Measurements from ENCODE around the gene OXSR1. TPM values are rescaled to one million over a fixed set of nuclear protein-coding genes. Genes with fewer than 3 reads are reported as not detected.
"Not testable (repeated sequence)": the region's sequence is repeated elsewhere in the genome, so short reads cannot be mapped to it uniquely, and the experiment has no call there.

Gene OXSR1
- total RNA-seq, 2 donors from 2014 or later = 46.8 to 58.3 TPM

DNA sequence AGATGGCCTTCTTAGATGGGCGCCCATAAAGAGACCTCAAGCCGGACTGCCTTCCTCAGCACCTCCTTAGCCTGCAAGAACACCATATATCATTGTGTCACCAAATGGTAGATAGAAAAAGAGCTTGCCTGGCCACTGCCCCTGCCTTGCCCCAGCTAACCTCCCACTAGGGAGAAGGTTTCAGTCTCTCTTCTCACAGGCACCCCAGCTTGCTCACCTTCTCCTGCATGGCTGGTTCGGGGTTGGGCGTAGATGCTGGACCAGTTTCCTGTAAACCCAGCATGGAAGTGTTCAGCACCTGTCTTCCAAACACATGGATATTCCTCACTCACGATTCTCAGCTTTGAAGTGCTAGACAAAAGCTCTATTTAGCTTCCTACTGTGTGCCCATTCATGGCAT lies 113.5 kb downstream of the OXSR1 start:
- Mint-ChIP-seq H3K9me3 (no peaks in the 10 kb centered on the region), H3K36me3 (peaks cover 0 to 4% of the 10 kb centered on the region in 2 donors), H3K27ac (peak overlapping the region in 1 of 2 donors; percentile 62)
- DNase-seq (ENCODE audit: low spot score in 2 of 2) (no peak), ATAC-seq (no peak)

DNA sequence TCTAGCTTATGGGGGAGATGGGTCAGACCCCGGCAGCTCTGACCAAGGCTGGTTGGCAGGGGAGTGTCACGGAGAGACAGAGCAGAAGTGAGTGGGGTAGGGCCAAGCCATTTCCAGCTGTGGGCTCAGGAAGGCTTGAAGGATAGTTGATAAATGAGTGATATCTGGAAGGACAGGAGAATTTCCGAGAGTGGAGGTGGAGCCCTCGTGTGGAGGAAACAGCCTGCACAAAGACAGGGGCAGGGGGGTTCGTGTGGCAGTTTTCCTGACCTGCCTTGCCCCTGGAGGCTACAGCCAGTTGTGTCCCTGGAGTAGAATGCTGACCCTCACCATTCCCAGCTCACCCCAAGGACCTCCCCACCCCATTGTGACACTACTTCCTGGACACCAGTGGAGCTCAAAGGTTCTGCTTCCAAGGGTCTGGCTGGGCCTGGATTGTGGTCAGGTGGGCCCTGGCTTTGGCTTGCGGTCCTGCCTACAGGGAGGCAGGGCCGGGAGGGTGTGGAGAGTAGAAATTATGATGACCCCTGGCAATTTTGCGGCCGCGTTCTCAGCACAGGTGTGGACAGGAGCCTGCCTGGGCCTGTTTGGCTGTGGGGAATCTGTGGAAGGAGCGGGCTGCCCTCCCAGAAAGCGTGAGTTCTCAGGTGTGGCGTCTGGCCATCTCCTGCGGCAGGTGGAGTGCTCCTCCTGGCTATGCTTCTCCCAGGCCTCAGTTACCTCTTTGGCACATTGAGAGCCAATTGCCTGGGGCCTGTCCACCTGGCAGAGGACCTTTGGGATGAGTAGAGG lies 116.8 kb downstream of the OXSR1 start, which contains the start of gene SLC22A14:
Gene SLC22A14, plus strand, starts transcription at position 400 of the 792 bp plus-strand sequence. CDS start 23,733 bp downstream, outside the sequence.
- ATAC-seq = no peak
- no peak for DNase-seq (ENCODE audit: low spot score in 2 of 2)
- no peaks in the 10 kb centered on the region for H3K36me3 Mint-ChIP-seq
- H3K27ac Mint-ChIP-seq = peak within 1 kb of the TSS in 1 of 2 donors; percentile 84
- H3K9me3 Mint-ChIP-seq = no peaks in the 10 kb centered on the region

DNA sequence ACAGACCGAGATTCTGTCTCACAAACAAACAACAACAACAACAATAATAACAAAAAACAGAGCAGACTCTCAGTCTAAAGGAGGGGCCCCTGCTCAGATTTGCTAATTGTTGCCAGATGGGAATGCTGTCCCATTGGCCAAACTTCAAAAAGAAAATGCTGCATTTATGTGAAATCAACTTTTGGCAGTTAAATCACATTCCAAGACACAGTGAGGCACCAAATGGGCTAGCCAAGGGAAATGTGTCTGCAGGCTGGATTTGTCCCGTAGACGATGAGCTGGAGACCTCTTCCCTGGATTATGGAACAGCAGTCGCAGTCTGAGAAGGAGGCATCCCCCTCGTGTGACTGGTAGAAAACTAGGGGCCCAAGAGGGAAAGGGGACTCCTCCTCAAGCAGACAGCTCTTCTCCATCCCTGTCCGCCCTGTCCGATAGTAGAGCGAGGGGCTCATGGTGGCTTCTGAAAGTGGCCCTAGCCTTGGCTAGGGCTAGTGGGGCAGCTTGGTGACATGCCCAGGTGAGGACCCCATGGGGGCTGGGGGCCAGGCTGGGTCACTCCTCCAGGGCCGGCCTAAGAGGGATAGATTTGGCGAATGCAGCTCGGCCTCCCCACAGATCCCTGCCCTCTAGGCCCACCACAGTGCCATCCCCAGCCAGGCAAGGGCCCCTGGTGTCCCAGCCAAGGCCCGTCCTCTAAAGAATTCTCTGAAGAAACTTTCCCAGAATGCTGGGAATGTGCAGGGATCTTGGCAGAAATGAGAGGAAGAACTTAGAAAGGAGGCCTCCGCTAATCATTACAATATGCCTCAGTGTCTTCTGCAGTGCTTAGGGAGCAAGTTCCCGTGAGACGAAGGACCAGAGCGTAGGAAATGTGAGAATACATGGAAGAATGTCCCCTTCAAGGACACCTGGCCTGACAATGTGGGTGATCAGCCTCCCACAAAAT lies 118.7 kb downstream of the OXSR1 start:
- H3K9me3 Mint-ChIP-seq = no peaks in the 10 kb centered on the region
- DNase-seq (ENCODE audit: low spot score in 2 of 2) (no peak), ATAC-seq (no peak)
- no peaks in the 10 kb centered on the region for H3K36me3 Mint-ChIP-seq
- no peak overlapping the region for H3K27ac Mint-ChIP-seq

DNA sequence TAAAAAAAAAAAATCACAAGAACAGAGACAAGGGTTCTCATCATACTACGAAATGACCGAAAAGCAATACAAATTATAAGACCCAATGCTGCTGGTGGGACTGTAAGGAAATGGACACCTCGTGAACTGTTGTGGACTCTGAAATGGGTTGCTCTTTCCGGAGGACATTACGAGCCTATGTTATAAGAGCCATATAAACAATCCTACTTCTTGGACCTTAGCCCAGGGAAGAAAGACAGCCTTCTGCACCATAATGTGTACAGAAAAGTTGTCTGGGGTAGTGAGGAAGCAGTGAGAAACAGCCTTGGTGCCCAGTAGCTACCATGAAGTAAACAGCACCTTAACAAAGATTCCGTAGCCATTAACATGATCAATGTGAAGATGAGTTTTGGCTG lies 119.4 kb downstream of the OXSR1 start:
- ATAC-seq = no peak
- Mint-ChIP-seq H3K27ac (no peak overlapping the region), H3K36me3 (no peaks in the 10 kb centered on the region), H3K9me3 (no peaks in the 10 kb centered on the region)
- DNase-seq (ENCODE audit: low spot score in 2 of 2) = no peak

DNA sequence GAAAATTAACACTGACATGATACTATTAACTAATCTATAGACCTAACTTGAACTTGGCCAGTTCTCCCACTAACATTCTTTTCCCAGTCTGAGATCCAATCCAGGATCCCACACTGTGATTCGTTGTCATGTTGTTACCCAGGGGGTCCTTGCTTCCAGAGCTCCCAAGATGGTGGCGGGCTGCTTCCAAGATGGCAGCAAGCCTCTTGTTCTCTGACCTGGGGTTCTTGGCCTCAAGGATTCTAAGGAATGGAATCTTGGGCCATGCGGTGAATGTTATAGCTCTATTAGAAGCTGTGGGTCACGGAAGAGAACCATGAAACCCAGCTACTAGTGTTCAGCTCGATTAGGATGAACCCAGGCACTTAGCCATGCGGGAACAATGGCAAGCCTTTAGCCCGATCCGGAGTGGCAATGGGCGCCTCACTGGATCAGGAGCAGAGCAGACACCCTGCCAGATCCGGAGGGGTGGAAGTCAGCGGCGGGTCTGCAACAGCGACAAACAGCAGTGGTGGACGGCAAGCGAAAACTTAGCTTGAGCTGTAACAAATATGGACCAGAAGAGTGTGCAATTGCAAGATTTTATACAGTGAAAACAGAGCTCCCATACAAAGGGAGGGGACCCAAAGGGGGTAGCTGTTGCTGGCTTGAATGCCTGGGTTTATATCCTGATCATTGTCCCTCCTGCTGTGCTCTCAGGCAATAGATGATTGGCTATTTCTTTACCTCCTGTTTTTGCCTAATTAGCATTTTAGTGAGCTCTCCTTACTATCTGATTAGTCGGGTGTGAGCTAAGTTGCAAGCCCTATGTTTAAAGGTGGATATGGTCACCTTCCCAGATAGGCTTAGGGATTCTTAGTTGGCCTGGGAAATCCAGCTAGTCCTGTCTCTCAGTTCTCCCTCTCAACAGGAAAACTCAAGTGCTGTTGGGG lies 124.2 kb downstream of the OXSR1 start:
- DNase-seq (ENCODE audit: low spot score in 2 of 2); ATAC-seq; H3K36me3 Mint-ChIP-seq; H3K9me3 Mint-ChIP-seq: not testable (repeated sequence)
- peak overlapping the region in 1 of 2 donors; percentile 19 for H3K27ac Mint-ChIP-seq

DNA sequence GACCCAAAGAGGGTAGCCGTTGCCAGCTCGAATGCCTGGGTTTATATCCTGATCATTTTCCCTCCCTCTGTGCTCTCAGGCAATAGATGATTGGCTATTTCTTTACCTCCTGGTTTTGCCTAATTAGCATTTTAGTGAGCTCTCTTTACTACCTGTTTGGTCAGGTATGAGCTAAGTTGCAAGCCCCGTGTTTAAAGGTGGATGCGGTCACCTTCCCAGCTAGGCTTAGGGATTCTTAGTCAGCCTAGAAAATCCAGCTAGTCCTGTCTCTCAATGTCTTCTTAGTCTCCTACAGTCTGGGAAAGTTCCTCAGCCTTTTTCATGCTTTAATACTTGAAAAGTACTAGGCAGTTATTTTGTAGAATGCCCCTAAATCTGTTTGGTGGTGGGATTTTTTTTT lies 131.7 kb downstream of the OXSR1 start:
- not testable (repeated sequence) for H3K36me3 Mint-ChIP-seq; ATAC-seq; DNase-seq (ENCODE audit: low spot score in 2 of 2); H3K27ac Mint-ChIP-seq; H3K9me3 Mint-ChIP-seq

DNA sequence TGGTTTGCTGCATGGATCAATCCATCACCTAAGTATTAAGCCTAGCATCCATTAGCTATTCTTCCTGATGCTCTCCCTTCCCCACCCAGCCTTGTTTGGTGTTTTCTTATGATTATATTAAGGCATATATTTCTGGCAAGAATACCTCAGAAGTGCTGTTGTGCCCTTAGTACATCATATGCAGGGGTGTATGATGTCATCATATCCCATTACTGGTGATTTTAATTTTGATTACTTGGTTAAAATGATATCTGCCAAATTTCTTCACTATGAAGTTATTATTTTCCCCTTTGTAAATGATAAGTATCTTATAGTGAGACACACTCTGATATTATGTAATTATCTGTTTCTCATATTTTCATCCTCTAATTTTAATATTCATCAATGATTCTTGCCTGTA lies 132.2 kb downstream of the OXSR1 start:
- DNase-seq (ENCODE audit: low spot score in 2 of 2) (no peak), ATAC-seq (no peak)
- no peaks in the 10 kb centered on the region for H3K9me3 Mint-ChIP-seq
- no peak overlapping the region for H3K27ac Mint-ChIP-seq
- no peaks in the 10 kb centered on the region for H3K36me3 Mint-ChIP-seq

DNA sequence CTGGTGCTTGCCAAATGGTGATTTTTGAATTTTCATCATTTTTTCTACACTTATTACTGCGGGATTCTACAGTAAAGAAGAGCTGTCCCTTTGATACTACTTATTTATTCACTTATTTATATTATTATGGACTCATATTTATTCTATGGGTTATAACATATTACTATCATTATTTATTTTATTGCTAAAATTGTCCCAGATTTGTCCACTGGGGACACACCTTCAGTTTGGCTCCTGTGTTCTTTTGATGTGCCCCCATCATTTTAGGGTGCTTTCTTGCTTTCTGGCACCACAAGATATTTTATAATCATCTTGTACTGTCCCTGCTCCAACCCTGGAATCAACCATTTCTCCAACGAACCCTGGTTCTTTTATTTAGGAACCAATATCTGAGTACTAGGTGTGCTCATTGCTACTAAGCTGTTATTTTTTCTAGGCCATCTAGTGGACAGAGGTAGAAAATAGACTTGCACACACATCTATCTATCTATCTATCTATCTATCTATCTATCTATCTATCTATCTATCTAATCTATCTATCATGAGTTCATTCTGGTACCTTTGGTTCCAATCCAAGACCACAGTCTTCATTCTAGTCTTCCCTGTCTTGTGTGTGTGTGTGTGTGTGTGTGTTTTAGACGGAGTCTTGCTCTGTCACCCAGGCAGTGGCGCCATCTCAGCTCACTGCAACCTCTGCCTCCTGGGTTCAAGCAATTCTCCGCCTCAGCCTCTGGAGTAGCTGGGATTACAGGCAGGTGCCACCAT lies 132.8 kb downstream of the OXSR1 start:
- Mint-ChIP-seq H3K9me3 (no peaks in the 10 kb centered on the region), H3K36me3 (no peaks in the 10 kb centered on the region), H3K27ac (no peak overlapping the region)
- no peak for DNase-seq (ENCODE audit: low spot score in 2 of 2)
- no peak for ATAC-seq

Other genes starting within 250 kb of the OXSR1 start
- gene VILL, start 174.8 kb upstream of the OXSR1 start, total RNA-seq = 10 to 100 TPM; 13.2 to 13.8 TPM
- 10 to 100 TPM; 10.0 to 18.5 TPM for gene PLCD1, start 135.9 kb upstream of the OXSR1 start, total RNA-seq
- gene DLEC1, start 126.3 kb upstream of the OXSR1 start, total RNA-seq = 1 to 10 TPM in 1 of 2 donors, under 1 TPM in 1; 0.18 to 1.9 TPM
- 10 to 100 TPM; 73.9 to 83.9 TPM for gene ACAA1, start 28.4 kb upstream of the OXSR1 start, total RNA-seq
- gene MYD88, start 26.9 kb upstream of the OXSR1 start, total RNA-seq = 10 to 100 TPM; 23.5 to 41.2 TPM
- gene SLC22A13, start 100.3 kb downstream of the OXSR1 start, total RNA-seq = 1 to 10 TPM in 1 of 2 donors, under 1 TPM in 1; 0.11 to 1.1 TPM
- gene SLC22A14, start 116.8 kb downstream of the OXSR1 start, total RNA-seq = not detected
- gene XYLB, start 181.2 kb downstream of the OXSR1 start, total RNA-seq = 1 to 10 TPM; 2.3 to 9.8 TPM